Stimulated activated CD8-positive, alpha-beta memory T cell treated with anti-CD3 and anti-CD28 coated beads, Interleukin-7, amount 100 ng/mL, for 48 hours (primary cell): ENCODE measurements around the gene FABP2.

ENCODE experiments used
- DNase-seq, 2 donors: peaks; one replicate each; pipeline ENCODE4 v3.0.0-alpha.2; 2020; ENCODE audit warnings: low read depth in 1 of 2; ENCODE audit errors: extremely low read depth in 1 of 2

The FABP2 gene

GRCh38 chr4:119268466-119268865 lies 53.5 kb downstream of the FABP2 start:
- no peak for DNase-seq
